ENCODE data around the gene TESPA1. TPM values are rescaled to one million over a fixed set of nuclear protein-coding genes. Genes with fewer than 3 reads are reported as not detected.

TESPA1 gene
- total and polyA plus RNA-seq, 2 of the 8 experiments (the other 6 are each of a cell fraction or from before 2014, with no cell fraction given), result not detected

- Histone ChIP-seq H2BK120ac (replicated peaks; ENCODE audit: low read depth, low read length) (no peak overlapping the region), H3K36me3 (ENCODE audit: control insufficient read depth in 2 of 4, insufficient read depth in 4 of 4, low read length in 3 of 4) (no peaks in the 10 kb centered on the region; a peak in 1 of 8 replicates), H4K8ac (ENCODE audit: extremely low read depth, insufficient read depth, low read length) (no peak overlapping the region), H2BK5ac (ENCODE audit: low read depth, low read length) (no peak overlapping the region), H3K79me2 (ENCODE audit: control insufficient read depth in 1 of 2, insufficient read depth in 2 of 2, low read length in 2 of 2) (no peaks in the 10 kb centered on the region), H2BK15ac (ENCODE audit: low read length) (no peak overlapping the region), H3K4me3 (ENCODE audit: extremely low read depth in 1 of 4, insufficient read depth in 2 of 4, low read depth in 3 of 4, low read length in 4 of 4) (no peak overlapping the region), H2AK5ac (ENCODE audit: low read depth, low read length) (no peak overlapping the region), H3K18ac (ENCODE audit: extremely low read depth, low read length) (no peak overlapping the region), H3K79me1 (ENCODE audit: low read depth, low read length) (no peaks in the 10 kb centered on the region), H3K23me2 (ENCODE audit: low read depth, low read length) (no peaks in the 10 kb centered on the region), H2BK20ac (ENCODE audit: low read length) (no peak overlapping the region), H3K27me3 (replicated peaks in 1 of 4; ENCODE audit: control insufficient read depth in 3 of 4, extremely low read depth in 1 of 4, insufficient read depth in 3 of 4, low read length in 3 of 4) (peaks cover 0 to 4% (median 0%) of the 10 kb centered on the region in 4 experiments; a peak in 3 of 7 replicates), H4K5ac (ENCODE audit: insufficient read length, low read depth, low read length) (no peak overlapping the region), H2AFZ (ENCODE audit: low read length) (no peak overlapping the region), H2BK12ac (ENCODE audit: low read depth, low read length) (no peak overlapping the region), H3K4ac (replicated peaks; ENCODE audit: insufficient read length, low read depth, low read length) (no peak overlapping the region), H3K56ac (replicated peaks; ENCODE audit: insufficient read length, low read depth, low read length) (no peak overlapping the region), H4K91ac (replicated peaks; ENCODE audit: insufficient read length, low read length) (no peak overlapping the region), H3K4me1 (replicated peaks in 1 of 4; ENCODE audit: control insufficient read depth in 3 of 4, insufficient read depth in 4 of 4, low read length in 3 of 4) (peaks cover 0 to 5% (median 0%) of the 10 kb centered on the region in 4 experiments; a peak in 4 of 7 replicates), H3K4me2 (ENCODE audit: insufficient read depth in 1 of 2, low read depth in 2 of 2, low read length in 2 of 2) (no peak overlapping the region), H3K9ac (replicated peaks in 1 of 4; ENCODE audit: extremely low read depth in 1 of 4, low read depth in 3 of 4, low read length in 3 of 4) (no peak overlapping the region), H3K14ac (ENCODE audit: insufficient read length) (no peak overlapping the region), H3K27ac (ENCODE audit: low read depth, low read length) (no peak overlapping the region), H3K9me3 (ENCODE audit: insufficient read depth in 2 of 2, low read depth in 1 of 2, low read length in 1 of 2) (peaks cover 11 to 12% of the 10 kb centered on the region in 2 experiments; a peak in 2 of 4 replicates), H3K23ac (ENCODE audit: insufficient read length) (no peak overlapping the region), H4K20me1 (replicated peaks in 1 of 2; ENCODE audit: control insufficient read depth in 1 of 2, insufficient read depth in 2 of 2, low read length in 2 of 2) (no peaks in the 10 kb centered on the region)
- WGBS, 2 experiments (ENCODE audit: extremely low coverage in 1 of 2, insufficient coverage in 1 of 2, insufficient read length in 1 of 2, insufficient replicate concordance in 2 of 2, low coverage in 1 of 2, low lambda C conversion rate in 2 of 2, missing lambda C conversion rate in 1 of 2), result 91% methylated on average over 3 of the region's 3 CpGs; no CpG with 5 or more reads in 1 of the 2 experiments
- TF ChIP-seq YY1 (IDR thresholded peaks at IDR 0.05; ENCODE audit: low read depth, low read length) (no peak), BACH1 (IDR thresholded peaks at IDR 0.05; ENCODE audit: low read length) (no peak), SAP30 (IDR thresholded peaks at IDR 0.05; ENCODE audit: insufficient read depth, insufficient replicate concordance, low read length) (no peak), CEBPB (IDR thresholded peaks at IDR 0.05; ENCODE audit: low read depth, low read length) (no peak)
- ChIA-PET CTCF (ENCODE audit: partially characterized antibody) (no interaction called here), POLR2A (ENCODE audit: partially characterized antibody) (no interaction called here)
- no peak for DNase-seq (ENCODE audit: low read depth in 1 of 2, low spot score in 2 of 2)
- FAIRE-seq, result no peak
Measured at GRCh38 chr12:54929998-54930397, 54.6 kb downstream of the TESPA1 start.
